COLO829 (cell line): ENCODE measurements around the gene KLHDC7B.
"Not testable (repeated sequence)": the region's sequence is repeated elsewhere in the genome, so short reads cannot be mapped to it uniquely, and the experiment has no call there.

ENCODE experiments used
- DNase-seq: peaks from one replicate; pipeline ENCODE4 v3.0.0; 2012; ENCODE audit warnings: low spot score

KLHDC7B gene

DNA sequence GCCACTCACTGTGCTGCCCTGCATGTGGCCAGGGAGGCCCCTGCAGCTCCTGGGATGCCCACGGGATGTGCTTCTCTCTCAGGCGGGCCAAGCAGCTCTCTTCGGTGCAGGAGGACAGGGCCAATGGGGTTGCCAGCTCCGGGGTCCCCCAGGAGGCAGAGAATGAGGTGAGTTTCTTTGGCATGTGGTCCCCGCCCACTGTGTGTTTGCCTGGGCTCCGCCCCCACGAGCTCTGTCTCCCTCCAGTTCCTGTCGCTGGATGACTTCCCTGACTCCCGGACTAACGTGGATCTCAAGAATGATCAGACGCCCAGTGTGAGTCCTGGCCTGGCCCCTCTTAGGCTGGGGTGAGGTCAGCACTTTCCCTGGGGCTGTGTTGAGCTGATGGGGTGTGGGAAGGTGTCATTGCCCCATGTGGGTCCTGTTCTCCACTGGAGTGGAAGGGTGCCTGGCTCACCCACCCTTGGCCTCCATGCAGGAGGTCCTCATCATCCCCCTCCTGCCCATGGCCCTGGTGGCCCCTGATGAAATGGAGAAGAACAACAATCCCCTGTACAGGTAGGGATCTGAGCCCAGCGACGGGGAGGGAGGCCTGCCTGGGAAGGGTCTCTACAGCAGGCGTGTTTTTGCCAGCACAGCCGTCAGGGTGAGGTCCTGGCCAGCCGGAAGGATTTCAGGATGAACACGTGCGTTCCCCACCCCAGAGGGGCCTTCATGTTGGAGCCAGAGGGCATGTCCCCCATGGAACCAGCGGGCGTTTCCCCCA is 28.0 kb upstream of the KLHDC7B start:
- no peak for DNase-seq

DNA sequence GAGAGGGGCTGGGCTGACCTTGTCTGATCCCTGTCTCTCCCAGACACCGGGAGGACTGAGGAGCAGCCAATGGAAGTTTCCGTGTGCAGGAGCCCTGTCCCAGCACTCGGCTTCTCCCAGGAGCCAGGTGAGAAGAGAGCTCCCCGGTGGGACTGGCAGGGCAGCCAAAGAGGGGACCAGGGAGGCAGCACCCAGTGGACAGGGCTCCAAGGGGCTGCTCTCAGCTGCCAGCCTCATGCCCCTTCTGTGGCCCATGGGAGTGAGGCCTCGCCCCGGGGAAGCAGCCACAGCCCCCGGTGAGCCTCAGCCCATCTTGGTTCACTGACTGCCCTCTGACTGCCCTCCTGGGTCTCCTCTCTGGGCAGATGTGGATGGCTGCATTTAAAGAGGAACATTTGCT is 27.1 kb upstream of the KLHDC7B start:
- no peak for DNase-seq

DNA sequence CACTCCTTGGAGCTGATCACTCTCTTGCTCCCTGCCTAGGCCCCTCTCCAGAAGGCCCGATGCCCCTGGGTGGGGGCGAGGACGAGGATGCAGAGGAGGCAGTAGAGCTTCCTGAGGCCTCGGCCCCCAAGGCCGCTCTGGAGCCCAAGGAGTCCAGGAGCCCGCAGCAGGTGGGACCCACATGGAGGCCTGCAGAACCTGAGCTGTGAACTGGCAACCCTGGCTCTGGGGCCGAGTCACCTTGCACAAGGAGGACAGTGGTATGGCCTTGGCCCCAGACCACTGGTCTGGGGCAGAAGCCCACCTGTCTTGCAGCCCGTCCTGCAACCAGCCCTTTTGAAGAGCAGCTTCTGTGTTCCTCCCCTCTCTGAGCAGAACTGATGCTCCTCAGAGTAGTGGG is 26.5 kb upstream of the KLHDC7B start:
- DNase-seq, result no peak

DNA sequence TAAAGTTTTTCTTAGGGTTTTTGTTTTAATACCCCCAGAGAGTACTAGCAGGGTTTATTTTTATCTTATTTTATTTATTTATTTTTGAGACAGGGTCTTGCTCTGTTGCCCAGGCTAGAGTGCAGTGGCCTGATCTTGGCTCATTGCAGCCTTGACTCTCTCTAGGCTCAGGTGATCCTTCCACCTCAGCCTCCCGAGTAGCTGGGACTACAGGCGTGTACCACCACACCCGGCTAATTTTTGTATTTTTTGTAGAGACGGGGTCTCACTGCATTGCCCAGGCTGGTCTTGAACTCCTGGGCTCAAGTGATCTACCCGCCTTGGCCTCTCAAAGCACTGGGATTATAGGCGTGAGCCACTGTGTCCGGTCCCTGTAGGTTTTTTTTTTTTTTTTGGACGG is 25.5 kb upstream of the KLHDC7B start:
- not testable (repeated sequence) for DNase-seq

DNA sequence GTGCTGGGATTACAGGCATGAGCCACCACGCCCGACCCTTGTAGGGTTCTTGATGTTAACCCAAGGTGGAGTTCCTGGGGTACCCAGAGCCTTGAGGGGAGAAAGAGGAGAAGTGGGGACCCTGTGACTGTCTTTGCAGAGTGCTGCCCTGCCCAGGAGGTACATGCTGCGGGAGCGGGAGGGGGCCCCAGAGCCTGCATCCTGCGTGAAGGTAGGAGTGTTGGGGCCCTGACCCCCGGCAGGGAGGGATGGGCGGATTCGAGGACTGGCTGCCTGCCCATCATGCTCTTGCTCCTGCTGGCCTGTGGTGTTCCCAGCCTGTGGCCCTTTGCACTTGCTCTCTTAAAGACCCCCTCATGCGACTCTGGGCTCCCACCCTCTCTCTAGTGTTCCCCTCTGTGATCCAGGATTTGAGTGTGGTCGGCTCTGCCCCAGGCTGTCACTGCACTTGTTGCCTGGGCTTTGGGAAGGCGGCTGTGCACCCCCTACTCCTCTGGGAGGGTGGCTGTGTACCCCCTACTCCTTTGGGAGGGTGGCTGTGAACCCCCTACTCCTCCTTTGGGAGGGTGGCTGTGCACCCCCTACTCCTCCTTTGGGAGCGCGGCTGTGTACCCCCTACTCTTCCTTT is 24.8 kb upstream of the KLHDC7B start:
- no peak for DNase-seq

DNA sequence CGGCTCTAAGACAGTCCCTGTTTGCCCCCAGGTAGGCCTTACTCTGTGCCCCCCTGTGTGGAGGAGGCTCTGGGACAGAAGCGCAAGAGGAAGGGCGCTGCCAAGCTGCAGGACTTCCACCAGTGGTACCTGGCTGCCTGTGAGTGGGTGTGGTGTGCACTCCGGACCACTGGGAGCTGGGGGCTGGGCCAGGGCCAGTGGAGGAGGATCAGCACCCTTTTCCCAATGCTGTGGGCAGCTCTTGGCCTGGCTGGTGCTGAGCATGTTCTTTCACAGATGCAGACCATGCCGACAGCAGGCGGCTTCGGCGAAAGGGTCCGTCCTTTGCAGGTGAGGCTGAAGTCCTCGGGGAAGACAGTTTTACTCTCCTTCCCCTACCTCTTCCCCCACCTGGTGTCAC is 24.0 kb upstream of the KLHDC7B start:
- DNase-seq, result no peak

DNA sequence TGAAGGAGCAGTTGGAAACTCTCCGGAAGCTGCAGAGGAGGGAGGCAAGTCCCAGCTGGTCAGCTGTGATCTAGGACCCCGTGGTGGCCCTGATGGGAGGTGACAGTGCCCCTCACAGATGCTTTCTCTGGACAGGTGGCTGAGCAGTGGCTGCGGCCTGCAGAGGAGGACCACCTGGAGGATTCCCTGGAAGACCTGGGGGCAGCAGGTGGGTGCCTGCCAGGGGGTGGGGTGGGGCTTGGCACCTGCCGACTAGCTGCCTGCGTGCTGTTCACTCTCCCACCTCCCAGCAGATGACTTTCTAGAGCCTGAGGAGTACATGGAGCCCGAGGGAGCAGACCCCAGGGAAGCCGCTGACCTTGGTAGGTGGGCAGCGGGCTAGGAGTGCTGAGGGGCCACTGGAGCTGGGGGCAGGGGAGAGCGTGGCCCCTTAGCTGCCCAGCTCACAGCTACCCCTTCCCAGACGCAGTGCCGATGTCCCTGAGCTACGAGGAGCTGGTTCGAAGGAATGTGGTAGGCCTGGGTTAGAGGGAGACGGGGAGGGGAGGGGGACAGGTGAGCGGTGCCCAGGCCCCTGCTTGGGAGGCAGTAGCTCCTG is 23.4 kb upstream of the KLHDC7B start:
- no peak for DNase-seq

DNA sequence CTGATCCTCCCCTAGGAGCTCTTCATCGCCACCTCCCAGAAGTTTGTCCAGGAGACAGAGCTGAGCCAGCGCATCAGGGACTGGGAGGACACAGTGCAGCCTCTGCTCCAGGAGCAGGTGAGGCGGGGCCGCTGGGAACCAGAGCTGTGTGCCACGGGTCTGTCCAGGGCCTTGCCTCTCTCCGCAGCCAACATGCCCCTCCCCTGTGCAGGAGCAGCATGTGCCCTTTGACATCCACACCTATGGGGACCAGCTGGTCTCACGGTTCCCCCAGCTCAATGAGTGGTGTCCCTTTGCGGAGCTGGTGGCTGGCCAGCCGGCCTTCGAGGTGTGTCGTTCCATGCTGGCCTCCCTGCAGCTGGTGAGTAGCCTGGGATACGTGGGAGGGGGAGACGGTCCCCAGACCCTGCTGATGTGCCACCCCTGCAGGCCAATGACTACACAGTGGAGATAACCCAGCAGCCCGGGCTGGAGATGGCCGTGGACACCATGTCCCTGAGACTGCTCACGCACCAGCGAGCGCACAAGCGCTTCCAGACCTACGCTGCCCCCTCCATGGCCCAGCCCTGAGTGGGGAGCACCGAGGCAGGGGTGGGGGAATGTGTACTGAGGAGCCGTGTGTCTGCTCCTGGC is 22.8 kb upstream of the KLHDC7B start:
- no peak for DNase-seq

DNA sequence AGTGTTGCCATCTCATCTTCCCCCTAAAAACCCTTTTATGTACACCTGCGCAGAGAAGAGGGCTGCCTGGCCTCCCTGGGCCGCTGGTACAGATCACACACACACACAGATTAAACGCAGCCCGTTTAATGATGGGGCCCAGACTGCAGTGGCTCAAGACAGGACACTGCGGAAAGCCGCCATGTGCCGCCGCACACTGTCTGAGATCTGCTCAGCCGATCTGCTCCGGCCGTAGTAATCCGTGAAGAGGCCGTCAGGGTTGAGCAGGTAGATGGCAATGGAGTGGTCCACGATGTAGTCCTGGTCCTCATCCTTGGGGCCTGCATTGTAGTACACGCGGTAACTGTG is 22.3 kb upstream of the KLHDC7B start:
- no peak for DNase-seq

DNA sequence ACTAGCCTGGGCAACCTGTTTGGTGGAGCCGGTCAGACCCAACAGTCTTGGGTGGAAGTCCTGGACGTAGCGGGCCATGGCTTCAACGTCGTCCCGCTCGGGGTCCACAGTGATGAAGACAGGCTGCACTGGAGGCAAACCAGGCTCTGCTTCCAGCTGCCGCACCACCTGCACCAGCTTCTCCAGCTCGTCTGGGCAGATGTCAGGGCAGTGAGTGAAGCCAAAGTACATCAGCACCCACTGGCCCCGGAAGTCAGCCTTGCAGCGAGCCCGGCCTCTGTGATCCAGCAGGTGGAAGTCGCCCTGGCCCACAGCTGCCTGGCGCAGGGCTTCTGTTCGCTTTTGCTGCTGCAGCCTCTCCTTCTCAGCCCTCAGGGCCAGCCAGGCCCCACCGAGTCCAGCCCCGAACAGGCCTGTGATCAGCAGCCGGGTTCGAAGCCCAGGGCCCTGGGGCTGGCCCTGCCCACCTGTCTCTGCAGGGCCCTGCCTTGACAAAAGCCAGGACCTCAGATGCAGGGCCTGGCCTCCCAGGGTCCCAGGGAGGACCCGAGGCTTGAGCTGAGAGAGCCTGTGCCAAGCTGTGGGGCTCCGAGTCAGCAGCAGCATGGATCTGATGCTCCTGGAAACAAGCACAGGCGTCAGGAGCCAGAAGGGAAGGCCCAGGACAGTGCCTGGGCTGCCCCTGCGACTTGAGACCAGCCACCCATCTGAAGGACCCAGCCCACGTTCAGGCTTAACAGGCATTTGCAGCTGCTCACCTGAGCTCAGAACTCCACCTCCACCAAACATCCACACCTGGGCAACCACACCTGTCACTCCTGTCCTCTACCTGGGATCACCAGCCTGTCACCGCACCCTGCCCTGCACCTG is 21.7 kb upstream of the KLHDC7B start:
- no peak for DNase-seq

DNA sequence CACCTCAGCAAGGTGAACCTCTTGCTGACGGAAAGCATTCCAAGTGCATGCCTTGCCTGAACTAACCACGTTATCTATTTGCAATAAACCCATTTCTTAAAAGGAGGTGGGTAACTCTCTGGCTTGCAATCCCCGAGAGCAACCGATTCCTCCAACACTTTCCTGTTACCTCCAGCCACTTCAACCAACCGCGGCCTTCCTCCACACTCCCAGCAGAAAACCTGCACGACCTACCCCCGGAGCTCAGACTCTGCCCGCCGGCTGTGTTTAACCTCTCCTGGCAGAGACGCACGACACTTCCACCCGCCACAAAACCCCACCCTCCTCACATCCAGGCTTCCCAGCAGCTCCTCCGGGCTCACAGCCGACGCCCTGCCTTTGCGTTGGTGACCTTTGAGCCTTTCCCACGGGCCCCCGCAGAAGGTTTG is 21.0 kb upstream of the KLHDC7B start:
- no peak for DNase-seq

DNA sequence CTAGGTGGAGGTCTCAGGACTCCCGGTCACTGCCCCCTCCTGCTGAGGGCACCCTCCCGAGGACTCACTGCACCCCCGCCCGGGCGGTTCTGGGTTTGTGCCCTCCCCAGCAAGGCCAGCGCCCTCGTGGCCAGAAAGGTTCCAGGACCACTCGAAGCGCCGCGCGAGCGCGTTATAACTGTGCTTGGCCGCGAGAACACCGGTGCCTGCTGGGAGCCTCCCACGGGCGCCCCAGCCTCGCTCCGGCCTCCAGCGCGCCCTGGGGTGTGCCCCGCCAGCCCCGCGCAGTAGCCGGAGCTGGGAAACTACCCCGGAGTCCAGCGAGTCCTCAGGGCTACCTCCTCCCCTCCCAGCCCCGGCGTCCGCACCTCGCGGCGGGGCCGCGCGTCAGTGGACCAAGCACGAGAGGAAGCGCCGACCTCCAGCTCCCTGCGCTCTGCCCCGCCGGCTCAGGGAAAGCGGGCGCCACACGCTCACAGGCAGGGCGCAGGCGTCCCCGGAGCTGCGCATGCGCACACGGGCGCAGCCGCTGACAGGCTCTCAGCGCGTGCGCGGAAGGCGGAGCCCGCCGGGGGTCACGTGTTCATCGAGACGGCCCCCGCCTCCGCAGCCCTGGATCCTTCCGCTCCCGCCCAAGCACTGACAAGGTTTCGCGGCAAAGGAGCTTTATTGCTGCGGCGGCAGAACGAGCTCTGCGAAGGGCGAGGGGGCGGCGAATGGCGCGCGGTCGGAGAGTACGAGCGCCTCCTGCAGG is 20.4 kb upstream of the KLHDC7B start, which contains the start of gene SCO2:
Gene SCO2, minus strand, starts transcription at position 495 of the 754 bp plus-strand sequence. CDS start 1,187 bp downstream, outside the sequence.
- peak; percentile 100 for DNase-seq

DNA sequence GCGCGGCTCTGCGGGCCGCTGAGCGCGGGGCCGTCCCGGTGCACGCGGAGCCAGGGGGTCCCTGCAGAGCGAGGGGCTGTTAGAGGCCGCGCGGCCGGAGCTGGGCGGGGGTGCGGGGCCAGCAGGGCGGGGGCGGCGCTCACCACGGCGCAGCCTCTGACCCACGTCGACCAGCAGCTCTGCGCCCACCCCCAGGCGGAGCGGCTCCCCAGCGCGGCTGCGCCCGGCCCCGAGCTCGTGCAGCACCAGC is 19.9 kb upstream of the KLHDC7B start:
- no peak for DNase-seq

DNA sequence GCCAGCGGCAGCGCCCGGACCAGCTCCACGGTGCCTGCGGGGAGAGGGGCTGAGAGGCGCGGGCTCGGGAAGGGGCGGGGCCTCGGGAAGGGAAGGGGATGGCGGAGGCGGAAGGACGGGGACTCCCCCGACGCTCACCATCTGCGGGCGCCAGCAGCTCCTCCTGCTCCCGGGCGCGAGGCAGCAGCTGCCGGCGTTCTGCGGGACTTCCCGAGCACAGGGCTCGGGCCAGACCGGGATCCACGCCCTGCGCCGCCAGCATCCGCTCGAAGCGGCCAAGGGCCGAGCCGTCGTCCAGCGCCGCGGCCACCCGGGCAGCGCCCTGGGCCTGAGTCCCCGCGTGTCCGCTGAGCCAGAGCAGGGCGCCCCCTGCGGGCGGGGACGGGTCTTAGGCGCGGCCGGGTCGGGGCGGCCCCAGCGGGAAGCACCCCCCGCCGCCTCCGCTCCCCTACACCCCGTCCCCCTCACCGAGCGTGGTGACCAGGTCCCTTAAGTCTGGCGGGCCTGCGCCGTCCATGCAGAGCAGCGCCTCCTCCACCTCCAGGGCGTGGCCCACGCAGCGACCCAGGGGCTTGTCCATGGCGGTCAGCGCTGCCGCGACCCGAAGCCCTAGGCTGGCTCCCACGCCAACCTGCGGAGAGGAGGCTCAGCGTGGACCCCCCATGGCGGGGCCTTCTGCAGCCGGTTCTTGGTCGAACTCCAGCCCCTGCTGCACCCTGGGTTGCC is 19.4 kb upstream of the KLHDC7B start:
- peak; percentile 76 for DNase-seq

DNA sequence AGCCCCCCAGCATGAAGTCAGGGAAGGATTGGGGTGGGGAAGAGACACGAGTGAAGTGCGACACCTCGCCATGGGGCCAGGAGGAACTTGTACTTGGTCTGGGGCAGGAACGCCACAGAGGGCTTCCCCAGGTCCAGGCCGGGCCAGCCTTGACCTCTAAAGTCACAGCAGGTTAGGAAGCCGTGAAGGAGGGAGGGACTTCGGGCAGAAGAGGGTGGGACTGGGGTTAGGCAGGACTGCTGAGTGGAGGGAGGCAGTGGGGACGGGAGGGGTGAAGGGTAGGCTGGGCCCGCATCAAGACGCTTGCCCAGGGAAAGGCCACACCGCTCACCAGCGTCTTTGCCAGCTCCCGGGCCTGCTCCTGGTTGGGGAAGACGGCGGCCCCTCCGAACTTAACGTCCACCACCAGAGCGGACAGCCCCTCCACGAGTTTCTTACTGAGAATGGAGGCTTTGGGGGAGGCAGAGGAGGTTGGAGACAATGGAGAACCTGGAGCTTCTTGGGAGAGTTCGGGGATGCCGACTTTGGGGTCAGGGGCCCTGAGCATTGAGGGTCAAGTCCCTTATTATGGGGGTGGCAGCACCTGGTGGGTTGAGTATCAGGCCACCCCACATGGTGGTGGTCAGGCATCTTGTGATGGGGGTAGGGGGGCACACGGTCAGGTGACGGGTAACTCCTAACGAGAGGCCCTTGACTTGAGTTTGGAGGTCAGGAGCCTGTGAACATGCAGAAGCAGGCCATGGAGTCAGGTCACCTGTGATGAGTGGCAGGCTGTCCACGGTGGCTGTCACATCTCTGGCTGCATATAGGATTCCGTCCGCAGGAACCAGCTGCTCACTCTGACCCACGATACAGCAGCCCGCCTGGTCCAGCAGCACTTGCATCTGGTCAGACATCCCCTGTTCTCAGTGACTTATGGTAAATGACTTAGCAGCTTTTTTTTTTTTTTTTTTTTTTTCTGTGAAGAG is 18.6 kb upstream of the KLHDC7B start:
- no peak for DNase-seq

DNA sequence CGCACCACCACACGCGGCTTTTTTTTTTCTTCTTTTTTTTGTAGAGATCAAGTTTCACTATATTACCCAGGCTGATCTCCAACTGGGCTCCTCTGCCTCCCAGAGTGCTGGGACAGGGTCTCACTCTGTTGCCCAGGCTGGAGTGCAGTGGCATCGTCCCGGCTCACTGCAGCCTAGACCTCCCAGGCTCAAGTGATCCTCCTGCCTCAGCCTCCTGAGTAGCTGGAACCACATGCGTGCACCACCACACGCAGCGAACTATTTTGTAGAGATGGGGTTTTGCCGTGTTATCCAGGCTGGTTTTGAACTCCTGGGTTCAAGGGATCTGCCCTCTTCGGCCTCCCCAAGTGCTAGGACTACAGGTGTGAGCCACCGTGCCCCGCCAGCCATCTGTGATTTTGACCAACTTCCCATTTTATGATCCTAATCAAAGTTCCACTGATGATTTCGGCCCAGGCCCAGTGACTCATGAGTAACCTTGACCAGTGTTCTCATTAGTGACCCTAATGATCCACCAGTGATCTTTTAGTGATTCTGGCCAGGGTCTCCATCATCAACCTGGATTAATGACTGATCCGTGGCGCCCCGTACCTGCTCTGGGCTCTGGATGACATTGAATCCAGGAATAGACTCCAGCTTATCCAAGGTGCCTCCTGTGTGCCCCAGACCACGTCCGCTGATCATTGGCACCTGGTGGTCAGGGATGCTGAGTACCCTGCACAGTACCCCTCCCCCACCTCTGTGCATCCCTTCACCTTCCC is 17.6 kb upstream of the KLHDC7B start:
- no peak for DNase-seq

DNA sequence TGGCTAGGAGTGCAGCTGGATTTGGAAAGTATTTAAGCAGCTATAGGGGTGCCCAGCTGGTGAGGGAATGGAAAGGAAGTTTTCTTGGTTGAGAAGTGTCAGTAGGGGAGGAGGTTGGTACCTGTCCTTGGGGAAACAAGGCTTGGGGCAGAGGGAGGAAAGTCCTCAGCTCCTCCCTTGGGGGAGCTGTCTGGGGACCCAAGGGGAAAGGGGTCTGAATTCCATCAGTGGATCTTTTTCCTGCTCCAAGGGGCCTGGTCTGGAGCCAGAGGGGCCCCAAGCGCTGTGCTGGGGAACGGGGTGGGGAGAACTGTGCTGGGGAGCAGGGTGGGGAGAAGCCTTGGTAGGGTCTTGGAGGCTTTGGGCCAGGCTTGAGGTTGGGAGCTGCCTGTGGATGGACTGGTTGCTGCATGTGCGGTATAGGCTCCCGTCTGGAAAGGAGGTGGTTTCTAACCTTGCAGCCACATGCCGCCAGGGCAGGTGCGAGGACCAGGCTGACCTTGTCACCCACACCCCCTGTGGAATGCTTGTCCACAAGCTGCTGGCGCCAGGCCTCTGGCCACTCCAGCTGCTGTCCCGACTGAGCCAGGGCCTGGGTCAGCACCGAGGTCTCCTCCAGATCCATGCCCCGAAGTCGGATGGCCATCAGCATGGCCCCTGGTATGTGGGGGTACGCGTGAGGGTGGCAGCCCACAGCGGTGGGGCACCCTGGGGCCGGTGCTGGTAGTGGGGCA is 16.9 kb upstream of the KLHDC7B start:
- DNase-seq, result no peak

DNA sequence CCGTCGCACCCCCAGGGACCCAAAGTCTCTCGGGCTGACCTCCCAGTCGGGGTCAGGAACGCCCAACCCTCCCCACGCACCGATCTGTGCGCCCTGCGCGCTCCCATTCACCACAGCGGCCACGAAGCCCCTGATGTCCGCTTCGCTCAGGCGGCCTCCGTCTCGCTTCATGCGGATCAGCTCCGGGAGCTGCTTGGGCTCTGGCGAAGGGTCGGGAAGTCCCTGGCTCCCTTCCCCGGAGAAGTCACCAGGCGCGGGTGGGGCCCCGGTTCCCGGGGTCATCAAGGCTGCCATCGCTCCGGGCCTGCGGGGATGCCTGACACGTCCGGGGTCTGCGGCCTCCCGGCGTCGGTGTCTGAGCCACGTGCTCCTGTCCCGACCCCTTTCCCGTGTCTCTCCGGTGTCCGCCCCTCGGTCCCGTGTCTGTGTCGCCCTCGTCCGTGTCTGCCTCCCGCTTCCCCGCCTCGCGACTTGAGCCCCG is 16.2 kb upstream of the KLHDC7B start:
- no peak for DNase-seq
